Astrocyte (in vitro differentiated cells and primary cell): ENCODE results near the gene NUTM2G.
"Not testable (repeated sequence)": the region's sequence is repeated elsewhere in the genome, so short reads cannot be mapped to it uniquely, and the experiment has no call there.

Experiments used
- CTCF ChIP-seq: IDR thresholded peaks from 2 replicates; pipeline ENCODE4 v1.5.1; 2011; ENCODE audit warnings: low read depth, mild to moderate bottlenecking, inconsistent platforms, low read length, moderate library complexity; ENCODE audit not compliant: insufficient read depth
- EZH2 ChIP-seq: IDR thresholded peaks from 2 replicates; pipeline ENCODE4 v1.6.1; 2012; ENCODE audit warnings: mild to moderate bottlenecking, low read length, inconsistent platforms; ENCODE audit not compliant: insufficient read depth

GRCh38 chr9:96942181-96942580 is 13.5 kb downstream of the NUTM2G start:
- TF ChIP-seq CTCF, EZH2: not testable (repeated sequence)
